Activated naive CD8-positive, alpha-beta T cell (primary cell): Measurements from ENCODE around the gene NR2C1.

ENCODE experiments used
- H3K27ac Mint-ChIP-seq: one replicate; pipeline ENCODE4 v1.8.0; 2021; ENCODE audit warnings: mixed read lengths
- H3K27me3 Mint-ChIP-seq: one replicate; pipeline ENCODE4 v1.8.0; 2021; ENCODE audit warnings: mixed read lengths
- H3K36me3 Mint-ChIP-seq: one replicate; pipeline ENCODE4 v1.8.0; 2021; ENCODE audit warnings: mixed read lengths
- H3K4me1 Mint-ChIP-seq: one replicate; pipeline ENCODE4 v1.8.0; 2021; ENCODE audit warnings: low read depth, mixed read lengths
- H3K4me3 Mint-ChIP-seq: one replicate; pipeline ENCODE4 v1.8.0; 2021; ENCODE audit warnings: mild to moderate bottlenecking, mixed read lengths
- H3K9me3 Mint-ChIP-seq: one replicate; pipeline ENCODE4 v1.8.0; 2021; ENCODE audit warnings: low read depth, mixed read lengths

The NR2C1 gene

GRCh38 chr12:95060951-95061350 lies 12.5 kb downstream of the NR2C1 start:
- H3K4me3 Mint-ChIP-seq = no peak overlapping the region
- no peaks in the 10 kb centered on the region for H3K27me3 Mint-ChIP-seq
- no peak overlapping the region for H3K27ac Mint-ChIP-seq
- peaks cover 9% of the 10 kb centered on the region for H3K36me3 Mint-ChIP-seq
- peaks cover 4% of the 10 kb centered on the region for H3K4me1 Mint-ChIP-seq
- no peaks in the 10 kb centered on the region for H3K9me3 Mint-ChIP-seq

DNA sequence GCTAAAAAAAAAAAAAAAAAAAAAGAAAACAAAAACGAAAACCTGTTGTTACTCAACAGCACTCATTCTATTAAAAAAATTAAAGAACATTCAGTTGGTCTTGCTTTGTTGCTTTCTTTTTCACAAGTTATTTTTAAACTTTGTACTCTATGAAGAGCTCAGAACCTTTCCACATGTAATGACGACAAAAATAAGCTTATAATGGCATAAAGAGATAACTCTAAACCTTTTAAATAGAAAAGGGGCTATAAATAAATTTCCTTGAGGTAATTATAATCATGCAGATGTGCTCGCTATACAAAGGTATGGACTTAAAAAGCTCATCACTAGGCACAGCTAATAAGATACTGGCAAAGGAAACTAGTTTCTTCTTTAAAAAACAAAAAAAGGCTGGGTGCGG lies 13.4 kb downstream of the NR2C1 start:
- Mint-ChIP-seq H3K27me3 (no peaks in the 10 kb centered on the region), H3K9me3 (no peaks in the 10 kb centered on the region), H3K36me3 (peaks cover 13% of the 10 kb centered on the region), H3K4me3 (no peak overlapping the region), H3K27ac (no peak overlapping the region), H3K4me1 (peaks cover 4% of the 10 kb centered on the region)

- H3K27ac Mint-ChIP-seq = no peak overlapping the region
- H3K4me3 Mint-ChIP-seq = no peak overlapping the region
- H3K27me3 Mint-ChIP-seq = no peaks in the 10 kb centered on the region
- peaks cover 15% of the 10 kb centered on the region for H3K36me3 Mint-ChIP-seq
- no peaks in the 10 kb centered on the region for H3K4me1 Mint-ChIP-seq
- no peaks in the 10 kb centered on the region for H3K9me3 Mint-ChIP-seq
These were observed 16.0 kb downstream of the NR2C1 start for GRCh38 chr12:95057424-95057823.

DNA sequence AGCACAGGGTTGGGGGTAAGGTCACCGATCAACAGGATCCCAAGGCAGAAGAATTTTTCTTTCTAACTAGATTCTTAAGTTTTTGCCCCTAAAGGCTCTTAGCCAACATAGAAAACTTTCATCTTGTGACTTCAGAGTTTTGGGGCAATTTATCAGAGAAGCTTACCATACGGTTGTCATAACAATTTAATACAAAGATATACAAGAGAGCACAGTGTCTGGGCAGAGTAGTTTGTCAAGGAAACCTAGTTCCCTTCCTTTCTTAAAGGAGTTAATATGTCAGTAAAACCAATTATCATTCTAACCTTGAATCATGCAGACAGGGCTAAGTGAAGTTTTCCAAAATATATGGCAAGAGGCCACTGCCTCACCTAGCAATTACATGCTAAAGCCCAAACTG lies 18.4 kb downstream of the NR2C1 start:
- Mint-ChIP-seq H3K9me3 (no peaks in the 10 kb centered on the region), H3K4me1 (no peaks in the 10 kb centered on the region), H3K27ac (no peak overlapping the region), H3K27me3 (no peaks in the 10 kb centered on the region), H3K36me3 (peaks cover 14% of the 10 kb centered on the region), H3K4me3 (no peak overlapping the region)

- no peaks in the 10 kb centered on the region for H3K9me3 Mint-ChIP-seq
- no peaks in the 10 kb centered on the region for H3K4me1 Mint-ChIP-seq
- H3K36me3 Mint-ChIP-seq = peaks cover 14% of the 10 kb centered on the region
- H3K27me3 Mint-ChIP-seq = no peaks in the 10 kb centered on the region
- no peak overlapping the region for H3K4me3 Mint-ChIP-seq
- H3K27ac Mint-ChIP-seq = no peak overlapping the region
These were observed 19.2 kb downstream of the NR2C1 start for GRCh38 chr12:95054206-95054605.

- Mint-ChIP-seq H3K4me1 (no peaks in the 10 kb centered on the region), H3K27me3 (no peaks in the 10 kb centered on the region), H3K27ac (no peak overlapping the region), H3K9me3 (no peaks in the 10 kb centered on the region), H3K4me3 (no peak overlapping the region), H3K36me3 (peaks cover 14% of the 10 kb centered on the region)
These were observed 22.2 kb downstream of the NR2C1 start for GRCh38 chr12:95051241-95051640.

DNA sequence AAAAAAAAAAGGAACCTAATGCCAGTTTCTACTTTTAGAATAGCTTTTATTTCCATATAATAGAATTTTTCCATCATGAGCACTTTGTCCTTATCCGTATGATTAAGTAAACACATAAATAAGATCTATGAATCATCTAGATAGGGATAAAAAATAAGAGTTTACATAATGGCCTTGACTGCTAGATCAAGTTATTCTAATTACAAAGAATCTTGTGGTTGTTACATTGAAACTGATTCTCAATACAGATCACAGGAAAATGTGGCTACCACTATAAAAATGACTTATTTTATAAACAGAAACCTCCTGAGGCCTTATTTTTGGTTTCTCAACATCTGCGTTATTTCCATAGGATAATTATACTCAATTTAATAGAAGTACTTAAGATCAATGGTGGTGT lies 35.5 kb downstream of the NR2C1 start:
- no peak overlapping the region for H3K4me3 Mint-ChIP-seq
- H3K9me3 Mint-ChIP-seq = no peaks in the 10 kb centered on the region
- H3K4me1 Mint-ChIP-seq = peaks cover 19% of the 10 kb centered on the region
- H3K27me3 Mint-ChIP-seq = no peaks in the 10 kb centered on the region
- no peak overlapping the region for H3K27ac Mint-ChIP-seq
- H3K36me3 Mint-ChIP-seq = peaks cover 8% of the 10 kb centered on the region

DNA sequence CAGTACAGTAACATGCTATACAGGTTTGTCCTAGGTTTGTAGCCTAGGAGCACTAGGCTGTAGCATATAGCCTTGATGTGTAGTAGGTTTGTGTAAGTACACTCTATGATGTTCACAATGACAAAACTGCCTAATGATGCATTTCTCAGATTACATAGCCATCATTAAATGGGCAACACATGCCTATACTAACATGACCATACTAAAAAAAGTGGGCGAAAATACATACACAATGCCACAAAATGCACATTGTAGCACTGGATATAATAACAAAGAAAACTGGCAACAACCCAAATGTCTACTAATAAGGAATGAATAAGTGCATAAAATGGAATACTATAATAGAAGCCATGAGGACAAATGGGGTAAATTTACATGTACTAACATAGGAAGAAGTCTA lies 38.7 kb downstream of the NR2C1 start:
- H3K4me3 Mint-ChIP-seq = no peak overlapping the region
- no peaks in the 10 kb centered on the region for H3K9me3 Mint-ChIP-seq
- H3K27ac Mint-ChIP-seq = no peak overlapping the region
- peaks cover 13% of the 10 kb centered on the region for H3K4me1 Mint-ChIP-seq
- no peaks in the 10 kb centered on the region for H3K27me3 Mint-ChIP-seq
- H3K36me3 Mint-ChIP-seq = peaks cover 4% of the 10 kb centered on the region

DNA sequence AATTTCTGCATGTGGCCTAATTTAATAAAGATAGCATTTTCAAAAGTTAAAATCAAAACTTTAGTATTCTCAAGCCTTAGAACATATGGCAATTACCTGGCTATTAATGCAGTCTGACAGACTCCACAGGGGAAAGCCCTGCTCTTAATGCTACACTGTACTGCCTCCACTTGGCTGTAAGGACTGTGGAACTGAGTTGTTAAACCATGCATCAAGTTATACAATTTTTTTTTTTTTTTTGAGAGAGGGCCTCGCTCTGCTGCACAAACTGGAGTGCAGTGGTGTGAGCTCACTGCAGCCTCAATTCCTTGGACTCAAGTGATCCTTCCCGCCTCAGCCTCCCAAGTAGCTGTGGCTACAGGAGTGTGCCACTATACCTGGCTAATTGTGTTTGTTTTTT lies 50.9 kb downstream of the NR2C1 start:
- H3K4me3 Mint-ChIP-seq = no peak overlapping the region
- no peak overlapping the region for H3K27ac Mint-ChIP-seq
- H3K36me3 Mint-ChIP-seq = peaks cover 6% of the 10 kb centered on the region

GRCh38 chr12:95017482-95017881 lies 55.9 kb downstream of the NR2C1 start:
- Mint-ChIP-seq H3K4me1 (peaks cover under 1% of the 10 kb centered on the region), H3K4me3 (no peak overlapping the region), H3K36me3 (peaks cover 8% of the 10 kb centered on the region), H3K9me3 (peaks cover 6% of the 10 kb centered on the region), H3K27ac (no peak overlapping the region), H3K27me3 (no peaks in the 10 kb centered on the region)

More for the DNA sequence above, 50.9 kb downstream of the NR2C1 start:
- Mint-ChIP-seq H3K9me3 (no peaks in the 10 kb centered on the region), H3K27me3 (no peaks in the 10 kb centered on the region), H3K4me1 (no peaks in the 10 kb centered on the region)

GRCh38 chr12:95016120-95016519 lies 57.3 kb downstream of the NR2C1 start:
- Mint-ChIP-seq H3K27me3 (no peaks in the 10 kb centered on the region), H3K9me3 (peaks cover 6% of the 10 kb centered on the region), H3K4me1 (peaks cover 3% of the 10 kb centered on the region), H3K27ac (no peak overlapping the region), H3K36me3 (peaks cover 8% of the 10 kb centered on the region), H3K4me3 (no peak overlapping the region)

DNA sequence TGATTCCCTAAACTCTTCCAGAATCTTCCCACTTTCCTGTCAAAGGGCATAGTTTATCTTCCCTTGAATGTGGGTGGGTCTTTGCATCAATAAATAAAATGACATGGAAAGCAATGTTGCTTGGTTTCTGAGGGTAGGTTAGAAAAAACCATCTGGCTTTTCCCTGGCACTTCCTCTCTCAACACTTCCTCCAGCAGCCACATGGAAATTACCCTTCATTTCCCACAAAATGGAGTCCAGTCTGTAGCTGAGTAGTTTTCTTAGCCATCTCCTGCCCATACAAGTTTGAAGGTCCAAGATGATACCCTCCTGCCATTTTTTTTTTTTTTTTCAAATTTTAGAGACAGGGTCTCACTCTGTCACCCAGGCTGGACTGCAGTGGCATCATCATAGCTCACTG lies 58.9 kb downstream of the NR2C1 start:
- Mint-ChIP-seq H3K4me3 (no peak overlapping the region), H3K27ac (no peak overlapping the region), H3K4me1 (peaks cover 3% of the 10 kb centered on the region), H3K27me3 (no peaks in the 10 kb centered on the region), H3K9me3 (peaks cover 6% of the 10 kb centered on the region), H3K36me3 (peaks cover 6% of the 10 kb centered on the region)

GRCh38 chr12:95006206-95006605 lies 67.2 kb downstream of the NR2C1 start:
- Mint-ChIP-seq H3K4me3 (peak overlapping the region; percentile 11), H3K36me3 (peaks cover 11% of the 10 kb centered on the region), H3K9me3 (peaks cover 9% of the 10 kb centered on the region), H3K4me1 (peaks cover 23% of the 10 kb centered on the region), H3K27ac (peak overlapping the region; percentile 80), H3K27me3 (no peaks in the 10 kb centered on the region)

DNA sequence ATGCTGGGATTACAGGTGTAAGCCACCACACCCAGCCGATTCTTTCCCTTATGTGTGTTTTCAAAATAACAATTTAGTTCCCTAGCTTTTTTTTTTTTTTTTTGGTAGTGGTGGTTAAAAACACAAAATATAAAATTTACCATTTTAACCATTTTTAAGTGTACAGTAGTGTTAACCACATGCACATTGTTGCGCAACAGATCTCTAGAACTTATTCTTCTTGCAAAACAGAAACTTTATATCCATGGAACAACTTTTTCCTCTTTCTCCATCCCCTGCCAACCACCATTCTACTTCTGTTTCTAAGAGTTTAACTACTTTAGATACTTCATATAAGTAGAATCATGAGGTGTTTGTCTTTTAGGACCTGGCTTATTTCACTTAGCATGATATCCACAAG lies 68.8 kb downstream of the NR2C1 start:
- peaks cover 38% of the 10 kb centered on the region for H3K4me1 Mint-ChIP-seq
- H3K27ac Mint-ChIP-seq = no peak overlapping the region
- peaks cover 9% of the 10 kb centered on the region for H3K9me3 Mint-ChIP-seq
- peak overlapping the region; percentile 97 for H3K4me3 Mint-ChIP-seq
- peaks cover 16% of the 10 kb centered on the region for H3K36me3 Mint-ChIP-seq
- no peaks in the 10 kb centered on the region for H3K27me3 Mint-ChIP-seq

DNA sequence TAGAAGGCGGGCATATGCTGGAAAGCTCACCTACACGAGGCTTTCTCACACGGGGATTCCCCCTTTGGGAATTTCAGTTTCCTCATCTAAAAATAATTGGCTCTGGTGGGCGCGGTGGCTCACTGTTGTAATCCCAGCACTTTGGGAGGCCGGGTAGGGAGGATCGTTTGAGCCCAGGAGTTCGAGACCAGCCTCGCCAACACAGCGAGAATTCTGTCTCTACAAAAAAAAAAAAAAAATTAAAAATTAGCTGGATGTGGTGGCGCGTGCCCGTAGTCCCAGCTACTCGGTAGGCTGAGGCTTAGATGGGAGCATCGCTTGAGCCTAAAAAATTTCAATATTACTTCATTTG lies 69.5 kb downstream of the NR2C1 start:
- Mint-ChIP-seq H3K36me3 (peaks cover 23% of the 10 kb centered on the region), H3K27me3 (no peaks in the 10 kb centered on the region), H3K27ac (peak overlapping the region; percentile 92), H3K4me1 (peaks cover 45% of the 10 kb centered on the region), H3K9me3 (peaks cover 9% of the 10 kb centered on the region), H3K4me3 (peak overlapping the region; percentile 97)

- H3K27ac Mint-ChIP-seq = peak within 1 kb of the TSS; percentile 92
- H3K4me1 Mint-ChIP-seq = peaks cover 50% of the 10 kb centered on the region
- H3K9me3 Mint-ChIP-seq = peaks cover 9% of the 10 kb centered on the region
- peaks cover 27% of the 10 kb centered on the region for H3K36me3 Mint-ChIP-seq
- no peaks in the 10 kb centered on the region for H3K27me3 Mint-ChIP-seq
- H3K4me3 Mint-ChIP-seq = peak within 1 kb of the TSS; percentile 97
These were observed 70.1 kb downstream of the NR2C1 start, which contains the start of gene NDUFA12 for GRCh38 chr12:95003213-95003920. NDUFA12 (minus strand) TSS chr12:95003697; CDS start chr12:95003680, 17 bp downstream.
